Suprapubic skin (tissue), 4 donors: ENCODE measurements around the gene DDN. TPM values are rescaled to one million over a fixed set of nuclear protein-coding genes. Genes with fewer than 3 reads are reported as not detected.

ENCODE experiments used
- DNase-seq, 2 donors: peaks; one replicate each; pipeline ENCODE4 v3.0.0-alpha.2; 2019; ENCODE audit warnings: low spot score in 2 of 2
- H3K27ac ChIP-seq: fragments of 200-600 bp; sonication (generic); one replicate; pipeline ENCODE4 v1.5.1; 2019
- H3K27me3 ChIP-seq: fragments of 200-600 bp; sonication (generic); one replicate; pipeline ENCODE4 v1.5.1; 2019
- H3K36me3 ChIP-seq: fragments of 200-600 bp; sonication (generic); one replicate; pipeline ENCODE4 v1.5.1; 2019
- H3K4me1 ChIP-seq: fragments of 200-600 bp; sonication (generic); one replicate; pipeline ENCODE4 v1.5.1; 2019
- H3K4me3 ChIP-seq: fragments of 200-600 bp; sonication (generic); one replicate; pipeline ENCODE4 v1.5.1; 2019; ENCODE audit warnings: mild to moderate bottlenecking
- H3K9me3 ChIP-seq: fragments of 200-600 bp; sonication (generic); one replicate; pipeline ENCODE4 v1.5.1; 2019
- CTCF ChIP-seq, 2 donors: fragments of 200-600 bp in 1 of 2; fragments of 450-650 bp in 1 of 2; sonication (generic) in 1 of 2; IDR thresholded peaks; one replicate each; pipeline ENCODE4 v1.5.1; 2016 to 2019; ENCODE audit warnings: antibody characterized with exemption in 2 of 2, mild to moderate bottlenecking in 1 of 2, moderate library complexity in 1 of 2
- EP300 ChIP-seq: sonication (generic); formaldehyde crosslinking; IDR thresholded peaks from one replicate; pipeline ENCODE4 v1.6.1; 2017; ENCODE audit warnings: antibody characterized with exemption
- POLR2A ChIP-seq, 2 donors: fragments of 450-650 bp; IDR thresholded peaks; one replicate each; pipeline ENCODE4 v1.6.1; 2017; ENCODE audit warnings: antibody characterized with exemption in 2 of 2, mild to moderate bottlenecking in 2 of 2, moderate library complexity in 2 of 2
- POLR2AphosphoS5 ChIP-seq, 3 donors: sonication (generic); formaldehyde crosslinking; IDR thresholded peaks; one replicate each; pipeline ENCODE4 v1.6.1; 2017; ENCODE audit warnings: antibody characterized with exemption in 3 of 3
- WGBS: methylation state at CpG from one replicate; pipeline ENCODE4 v1.1.5; 2018; 5-methylcytosine and 5-hydroxymethylcytosine counted together
- total RNA-seq, 4 donors: library from RNA; depleted of rRNA; stranded (reverse); fragments of >200 nt; gene quantifications; one replicate each; pipeline ENCODE4 v1.1.0, GENCODE V29; 2016

The DDN gene
- total RNA-seq: under 1 TPM in 3 of 4 donors, not detected in 1; 0.23 to 0.45 (median 0.24) TPM

GRCh38 chr12:48999371-49000131 lies at the start of gene DDN:
Gene DDN (minus strand): TSS chr12:48999375. CDS start chr12:48999287, 88 bp downstream.
- Histone ChIP-seq H3K27me3 (peaks cover 29% of the 10 kb centered on the region), H3K27ac (no peak within 1 kb of the TSS), H3K36me3 (peaks cover 35% of the 10 kb centered on the region), H3K4me1 (peaks cover 44% of the 10 kb centered on the region), H3K4me3 (peak within 1 kb of the TSS; percentile 52), H3K9me3 (no peaks in the 10 kb centered on the region)
- 0% methylated on average over 10 of the region's 30 CpGs for WGBS
- no peak for TF ChIP-seq POLR2AphosphoS5 (IDR thresholded peaks at IDR 0.05)
- TF ChIP-seq EP300: no peak
- TF ChIP-seq POLR2A (IDR thresholded peaks at IDR 0.05): no peak
- TF ChIP-seq CTCF (IDR thresholded peaks at IDR 0.05): no peak
- no peak for DNase-seq

GRCh38 chr12:49048953-49049352 lies 49.8 kb upstream of the DDN start:
- 92% methylated on average over 9 of the region's 10 CpGs for WGBS
- peaks cover 98% of the 10 kb centered on the region for H3K36me3 ChIP-seq

GRCh38 chr12:49046129-49046895 lies 47.1 kb upstream of the DDN start:
- no peak overlapping the region for H3K4me3 ChIP-seq
- 91% methylated on average over 12 of the region's 12 CpGs for WGBS
- H3K27ac ChIP-seq: no peak overlapping the region
- no peak for DNase-seq
- H3K36me3 ChIP-seq: peaks cover 98% of the 10 kb centered on the region
- H3K4me1 ChIP-seq: no peaks in the 10 kb centered on the region
- TF ChIP-seq CTCF (IDR thresholded peaks at IDR 0.05): no peak
- TF ChIP-seq POLR2A (IDR thresholded peaks at IDR 0.05): no peak
- TF ChIP-seq POLR2AphosphoS5 (IDR thresholded peaks at IDR 0.05): no peak
- no peak for TF ChIP-seq EP300
- no peaks in the 10 kb centered on the region for H3K9me3 ChIP-seq
- H3K27me3 ChIP-seq: no peaks in the 10 kb centered on the region

More at GRCh38 chr12:49048953-49049352, 49.8 kb upstream of the DDN start:
- no peak for DNase-seq
- no peaks in the 10 kb centered on the region for H3K9me3 ChIP-seq
- H3K27me3 ChIP-seq: no peaks in the 10 kb centered on the region
- H3K27ac ChIP-seq: no peak overlapping the region
- TF ChIP-seq CTCF (IDR thresholded peaks at IDR 0.05) (no peak), POLR2A (IDR thresholded peaks at IDR 0.05) (no peak), EP300 (no peak), POLR2AphosphoS5 (IDR thresholded peaks at IDR 0.05) (no peak)
- peaks cover 6% of the 10 kb centered on the region for H3K4me1 ChIP-seq
- no peak overlapping the region for H3K4me3 ChIP-seq

GRCh38 chr12:49044660-49045059 lies 45.5 kb upstream of the DDN start:
- H3K9me3 ChIP-seq: no peaks in the 10 kb centered on the region
- H3K36me3 ChIP-seq: peaks cover 98% of the 10 kb centered on the region
- H3K27me3 ChIP-seq: no peaks in the 10 kb centered on the region
- H3K4me3 ChIP-seq: no peak overlapping the region
- TF ChIP-seq POLR2AphosphoS5 (IDR thresholded peaks at IDR 0.05) (no peak), EP300 (no peak), POLR2A (IDR thresholded peaks at IDR 0.05) (no peak), CTCF (IDR thresholded peaks at IDR 0.05) (no peak)
- DNase-seq: no peak
- 98% methylated on average over 11 of the region's 12 CpGs for WGBS
- no peaks in the 10 kb centered on the region for H3K4me1 ChIP-seq
- no peak overlapping the region for H3K27ac ChIP-seq

- DNase-seq: peak in 1 of 2 donors; percentile 83
- TF ChIP-seq EP300: no peak
- no peak for TF ChIP-seq POLR2AphosphoS5 (IDR thresholded peaks at IDR 0.05)
- TF ChIP-seq POLR2A (IDR thresholded peaks at IDR 0.05): no peak
- TF ChIP-seq CTCF (IDR thresholded peaks at IDR 0.05): peak; percentile 20 to 69
Observed at GRCh38 chr12:49043856-49044258, 44.7 kb upstream of the DDN start.

More at GRCh38 chr12:49043856-49044258, 44.7 kb upstream of the DDN start:
- H3K27me3 ChIP-seq: no peaks in the 10 kb centered on the region
- WGBS: 54% methylated on average over 11 of the region's 11 CpGs
- no peak overlapping the region for H3K27ac ChIP-seq
- H3K4me1 ChIP-seq: no peaks in the 10 kb centered on the region
- H3K4me3 ChIP-seq: no peak overlapping the region
- H3K36me3 ChIP-seq: peaks cover 98% of the 10 kb centered on the region
- no peaks in the 10 kb centered on the region for H3K9me3 ChIP-seq
